Measurements from ENCODE around the gene KIAA0040.
A peak's percentile ranks its signal among the peaks of the same experiment; 100 is the strongest.

KIAA0040 gene

DNA sequence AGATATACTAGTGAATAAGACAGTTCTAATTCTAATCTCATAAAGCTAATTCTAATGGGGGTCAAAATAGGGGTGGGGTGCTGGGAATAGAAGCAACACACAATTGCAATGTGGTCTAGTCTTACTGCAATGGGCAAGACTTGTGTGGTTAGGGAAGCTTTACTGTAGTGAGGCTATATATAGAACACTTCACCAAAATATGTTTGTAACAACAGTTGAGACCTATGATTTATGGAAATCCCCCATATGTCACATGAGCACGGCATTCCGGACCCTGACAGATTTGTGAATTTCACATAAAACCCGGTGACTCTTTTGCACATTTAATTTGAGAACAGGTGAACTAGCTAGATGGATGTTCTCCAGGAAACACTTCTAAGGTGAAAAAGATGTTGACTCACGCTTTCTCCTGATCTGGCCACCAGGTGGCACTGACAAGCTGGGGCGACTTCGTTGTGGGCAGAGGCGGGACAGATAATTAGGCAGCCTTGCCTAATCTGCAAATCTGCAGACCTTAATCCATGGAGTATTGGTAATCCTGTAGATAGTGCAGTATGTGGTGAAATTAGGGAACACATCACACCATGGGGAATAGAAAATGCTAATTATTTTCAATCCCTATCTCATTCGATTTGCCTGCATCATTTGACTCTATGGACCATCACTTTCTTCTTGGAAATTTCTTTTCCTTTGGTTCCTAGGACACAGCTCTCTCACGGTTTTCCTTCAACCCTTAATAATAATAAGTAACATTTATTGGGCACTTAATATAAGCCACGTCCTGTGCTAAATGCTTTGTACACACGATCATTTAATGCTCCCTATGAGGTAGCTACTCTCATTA, 37.7 kb downstream of the KIAA0040 start:
- peaks cover under 1% of the 10 kb centered on the region; the same call in 1 of the 2 replicates for H3K36me3 ChIP-seq (ENCODE audit: insufficient read depth, low read length)
- H3F3A ChIP-seq (ENCODE audit: low read depth): no peaks in the 10 kb centered on the region
- no peaks in the 10 kb centered on the region for H3K79me2 ChIP-seq (ENCODE audit: insufficient read depth, low read length)
- no peaks in the 10 kb centered on the region for H4K20me1 ChIP-seq (ENCODE audit: insufficient read depth, low read length, poor library complexity, severe bottlenecking)
- H3K4me3 ChIP-seq (ENCODE audit: low read length, poor library complexity, severe bottlenecking): no peak overlapping the region
- no peak overlapping the region for H3K4me2 ChIP-seq (ENCODE audit: low read depth, low read length, poor library complexity, severe bottlenecking)
- H3K9me3 ChIP-seq (ENCODE audit: insufficient read depth, low read depth, low read length): no peaks in the 10 kb centered on the region
- no peaks in the 10 kb centered on the region for H3K27me3 ChIP-seq (ENCODE audit: insufficient read depth, low read length, poor library complexity, severe bottlenecking)
- TF ChIP-seq, protein P1, sequence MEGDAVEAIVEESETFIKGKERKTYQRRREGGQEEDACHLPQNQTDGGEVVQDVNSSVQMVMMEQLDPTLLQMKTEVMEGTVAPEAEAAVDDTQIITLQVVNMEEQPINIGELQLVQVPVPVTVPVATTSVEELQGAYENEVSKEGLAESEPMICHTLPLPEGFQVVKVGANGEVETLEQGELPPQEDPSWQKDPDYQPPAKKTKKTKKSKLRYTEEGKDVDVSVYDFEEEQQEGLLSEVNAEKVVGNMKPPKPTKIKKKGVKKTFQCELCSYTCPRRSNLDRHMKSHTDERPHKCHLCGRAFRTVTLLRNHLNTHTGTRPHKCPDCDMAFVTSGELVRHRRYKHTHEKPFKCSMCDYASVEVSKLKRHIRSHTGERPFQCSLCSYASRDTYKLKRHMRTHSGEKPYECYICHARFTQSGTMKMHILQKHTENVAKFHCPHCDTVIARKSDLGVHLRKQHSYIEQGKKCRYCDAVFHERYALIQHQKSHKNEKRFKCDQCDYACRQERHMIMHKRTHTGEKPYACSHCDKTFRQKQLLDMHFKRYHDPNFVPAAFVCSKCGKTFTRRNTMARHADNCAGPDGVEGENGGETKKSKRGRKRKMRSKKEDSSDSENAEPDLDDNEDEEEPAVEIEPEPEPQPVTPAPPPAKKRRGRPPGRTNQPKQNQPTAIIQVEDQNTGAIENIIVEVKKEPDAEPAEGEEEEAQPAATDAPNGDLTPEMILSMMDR (conservative IDR thresholded peaks at IDR 0.05; ENCODE audit: low read length): peak; percentile 91
- no peak for TF ChIP-seq EZH2phosphoT487 (IDR thresholded peaks at IDR 0.05; ENCODE audit: borderline replicate concordance)
- H2AFZ ChIP-seq (ENCODE audit: low read length): no peak overlapping the region
- H3K9ac ChIP-seq (ENCODE audit: low read depth, low read length, poor library complexity, severe bottlenecking): no peak overlapping the region
- H3K4me1 ChIP-seq (ENCODE audit: insufficient read depth, low read length, poor library complexity, severe bottlenecking): peaks cover 5% of the 10 kb centered on the region
- no peaks in the 10 kb centered on the region for H3K9me2 ChIP-seq (replicated peaks; ENCODE audit: low read depth, low read length)

GRCh38 chr1:175152006-175152652, 40.4 kb downstream of the KIAA0040 start:
- H3K9me3 ChIP-seq (ENCODE audit: insufficient read depth, low read depth, low read length): no peaks in the 10 kb centered on the region
- no peaks in the 10 kb centered on the region for H3K9me2 ChIP-seq (replicated peaks; ENCODE audit: low read depth, low read length)
- no peak overlapping the region for H3K4me3 ChIP-seq (ENCODE audit: low read length, poor library complexity, severe bottlenecking)
- no peaks in the 10 kb centered on the region for H3K36me3 ChIP-seq (ENCODE audit: insufficient read depth, low read length)
- H3K27me3 ChIP-seq (ENCODE audit: insufficient read depth, low read length, poor library complexity, severe bottlenecking): no peaks in the 10 kb centered on the region
- peaks cover 5% of the 10 kb centered on the region for H3K4me1 ChIP-seq (ENCODE audit: insufficient read depth, low read length, poor library complexity, severe bottlenecking)
- H3K9ac ChIP-seq (ENCODE audit: low read depth, low read length, poor library complexity, severe bottlenecking): no peak overlapping the region
- no peak overlapping the region for H3K4me2 ChIP-seq (ENCODE audit: low read depth, low read length, poor library complexity, severe bottlenecking)
- H3K79me2 ChIP-seq (ENCODE audit: insufficient read depth, low read length): no peaks in the 10 kb centered on the region
- H2AFZ ChIP-seq (ENCODE audit: low read length): no peak overlapping the region
- no peaks in the 10 kb centered on the region for H3F3A ChIP-seq (ENCODE audit: low read depth)
- no peaks in the 10 kb centered on the region for H4K20me1 ChIP-seq (ENCODE audit: insufficient read depth, low read length, poor library complexity, severe bottlenecking)
- TF ChIP-seq, protein P1 (conservative IDR thresholded peaks at IDR 0.05; ENCODE audit: low read length): peak; percentile 92
- TF ChIP-seq EZH2phosphoT487 (IDR thresholded peaks at IDR 0.05; ENCODE audit: borderline replicate concordance): no peak

- peak overlapping the region; percentile 38; the same call in 1 of the 2 replicates for H2AFZ ChIP-seq (ENCODE audit: low read length)
- no peaks in the 10 kb centered on the region for H4K20me1 ChIP-seq (ENCODE audit: insufficient read depth, low read length, poor library complexity, severe bottlenecking)
- H3K4me3 ChIP-seq (ENCODE audit: low read length, poor library complexity, severe bottlenecking): no peak overlapping the region
- TF ChIP-seq EZH2phosphoT487 (IDR thresholded peaks at IDR 0.05; ENCODE audit: borderline replicate concordance): no peak
- TF ChIP-seq, protein P1 (conservative IDR thresholded peaks at IDR 0.05; ENCODE audit: low read length): no peak
- no peaks in the 10 kb centered on the region for H3K9me3 ChIP-seq (ENCODE audit: insufficient read depth, low read depth, low read length)
- no peak overlapping the region for H3K4me2 ChIP-seq (ENCODE audit: low read depth, low read length, poor library complexity, severe bottlenecking)
- peaks cover 5% of the 10 kb centered on the region for H3K4me1 ChIP-seq (ENCODE audit: insufficient read depth, low read length, poor library complexity, severe bottlenecking)
- H3K9me2 ChIP-seq (replicated peaks; ENCODE audit: low read depth, low read length): no peaks in the 10 kb centered on the region
- no peaks in the 10 kb centered on the region for H3K79me2 ChIP-seq (ENCODE audit: insufficient read depth, low read length)
- H3K36me3 ChIP-seq (ENCODE audit: insufficient read depth, low read length): no peaks in the 10 kb centered on the region
- H3F3A ChIP-seq (ENCODE audit: low read depth): no peaks in the 10 kb centered on the region
- H3K9ac ChIP-seq (ENCODE audit: low read depth, low read length, poor library complexity, severe bottlenecking): no peak overlapping the region
- no peaks in the 10 kb centered on the region for H3K27me3 ChIP-seq (ENCODE audit: insufficient read depth, low read length, poor library complexity, severe bottlenecking)
Measured at GRCh38 chr1:175150596-175151319, 41.8 kb downstream of the KIAA0040 start.
